Forelimb muscle (tissue), 1 donor: Measurements from ENCODE around the gene ACACA. TPM values are rescaled to one million over a fixed set of nuclear protein-coding genes. Genes with fewer than 3 reads are reported as not detected.

Experiments
- DNase-seq: peaks from one replicate; pipeline ENCODE4 v3.0.0-alpha.2; 2013; ENCODE audit warnings: low read depth
- polyA plus RNA-seq: library from polyadenylated mRNA; unstranded; fragments of 120-200 nt; gene quantifications from one replicate; pipeline ENCODE4 v1.2.1, GENCODE V29; 2013; ENCODE audit not compliant: insufficient read length

ACACA gene
- polyA plus RNA-seq, 1 donor = 23.8 TPM

GRCh38 chr17:37231887-37232286 is 174.7 kb downstream of the ACACA start:
- no peak for DNase-seq

GRCh38 chr17:37230633-37231032 is 176.0 kb downstream of the ACACA start:
- no peak for DNase-seq

- no peak for DNase-seq
Measured at GRCh38 chr17:37225465-37225864, 181.2 kb downstream of the ACACA start.

- no peak for DNase-seq
Measured at GRCh38 chr17:37221865-37222264, 184.8 kb downstream of the ACACA start.

GRCh38 chr17:37220607-37220953 is 186.1 kb downstream of the ACACA start:
- DNase-seq = no peak

GRCh38 chr17:37219876-37220606 is 186.6 kb downstream of the ACACA start:
- no peak for DNase-seq

- DNase-seq = no peak
Measured at GRCh38 chr17:37218849-37219248, 187.8 kb downstream of the ACACA start.

- no peak for DNase-seq
Measured at GRCh38 chr17:37214416-37214815, 192.2 kb downstream of the ACACA start.

GRCh38 chr17:37213927-37214326 is 192.7 kb downstream of the ACACA start:
- no peak for DNase-seq

- DNase-seq = no peak
Measured at GRCh38 chr17:37212179-37212578, 194.5 kb downstream of the ACACA start.

GRCh38 chr17:37211136-37211535 is 195.5 kb downstream of the ACACA start:
- no peak for DNase-seq

- DNase-seq = no peak
Measured at GRCh38 chr17:37207103-37207502, 199.5 kb downstream of the ACACA start.

- no peak for DNase-seq
Measured at GRCh38 chr17:37206299-37206698, 200.3 kb downstream of the ACACA start.

GRCh38 chr17:37200497-37200896 is 206.1 kb downstream of the ACACA start:
- DNase-seq = no peak

- DNase-seq = no peak
Measured at GRCh38 chr17:37197336-37197735, 209.3 kb downstream of the ACACA start.

GRCh38 chr17:37194208-37194607 is 212.4 kb downstream of the ACACA start:
- no peak for DNase-seq

GRCh38 chr17:37191219-37191618 is 215.4 kb downstream of the ACACA start:
- DNase-seq = no peak

GRCh38 chr17:37190493-37190892 is 216.1 kb downstream of the ACACA start:
- DNase-seq = no peak

GRCh38 chr17:37188157-37188556 is 218.5 kb downstream of the ACACA start:
- no peak for DNase-seq

- DNase-seq = no peak
Measured at GRCh38 chr17:37187262-37187661, 219.4 kb downstream of the ACACA start.

GRCh38 chr17:37182786-37183465 is 223.7 kb downstream of the ACACA start:
- no peak for DNase-seq

- no peak for DNase-seq
Measured at GRCh38 chr17:37180376-37180775, 226.3 kb downstream of the ACACA start.

- DNase-seq = no peak
Measured at GRCh38 chr17:37179893-37180292, 226.7 kb downstream of the ACACA start.
